Kidney epithelial cell (primary cell): Measurements from ENCODE around the gene CDH13. TPM values are rescaled to one million over a fixed set of nuclear protein-coding genes. Genes with fewer than 3 reads are reported as not detected.

Source experiments
- DNase-seq: peaks from one replicate; pipeline ENCODE4 v3.0.0-alpha.2; 2010; ENCODE audit warnings: low read depth
- H3K27me3 ChIP-seq: 2 replicates; pipeline ENCODE4 v1.6.0; 2011; ENCODE audit warnings: low read length; ENCODE audit not compliant: control insufficient read depth, insufficient read depth
- H3K36me3 ChIP-seq: 2 replicates; pipeline ENCODE4 v1.5.1; 2011; ENCODE audit warnings: low read length; ENCODE audit not compliant: control insufficient read depth, insufficient read depth
- H3K4me3 ChIP-seq: 2 replicates; pipeline ENCODE4 v1.5.1; 2011; ENCODE audit warnings: low read depth, mild to moderate bottlenecking, control low read depth, low read length
- total RNA-seq: library from RNA; depleted of rRNA; stranded (reverse); fragments of >200 nt; gene quantifications from 2 replicates; pipeline ENCODE4 v1.2.3, GENCODE V29; 2015
- TF ChIP-seq, protein P1 (sequence below): IDR thresholded peaks from 2 replicates; pipeline ENCODE4 v1.5.1; 2011; ENCODE audit warnings: mild to moderate bottlenecking, moderate library complexity, low read length, control low read depth, inconsistent platforms; ENCODE audit not compliant: insufficient read depth, poor library complexity, severe bottlenecking

The CDH13 gene
- total RNA-seq, 1 donor from 2014 or later: 32.8 TPM

DNA sequence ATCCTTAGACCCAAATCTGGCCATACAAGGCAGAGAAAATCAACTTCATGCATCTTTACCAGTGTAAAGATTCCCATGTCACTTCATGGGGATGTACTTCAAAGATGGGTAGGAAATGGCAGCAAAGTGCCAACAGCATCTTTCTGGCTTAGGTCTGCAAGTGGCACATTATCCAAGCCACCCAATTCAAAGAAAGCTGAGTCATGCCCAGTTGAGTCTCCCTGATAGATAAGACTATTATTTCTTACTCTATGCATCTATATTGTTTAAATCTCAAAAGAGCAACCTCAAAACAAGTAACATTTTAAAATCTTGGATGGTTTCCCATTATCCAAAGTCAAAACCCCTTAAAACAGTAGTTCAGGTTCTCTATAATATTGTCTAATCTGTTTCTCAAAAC, 1119.8 kb downstream of the CDH13 start:
- no peaks in the 10 kb centered on the region for H3K27me3 ChIP-seq
- TF ChIP-seq, protein P1, sequence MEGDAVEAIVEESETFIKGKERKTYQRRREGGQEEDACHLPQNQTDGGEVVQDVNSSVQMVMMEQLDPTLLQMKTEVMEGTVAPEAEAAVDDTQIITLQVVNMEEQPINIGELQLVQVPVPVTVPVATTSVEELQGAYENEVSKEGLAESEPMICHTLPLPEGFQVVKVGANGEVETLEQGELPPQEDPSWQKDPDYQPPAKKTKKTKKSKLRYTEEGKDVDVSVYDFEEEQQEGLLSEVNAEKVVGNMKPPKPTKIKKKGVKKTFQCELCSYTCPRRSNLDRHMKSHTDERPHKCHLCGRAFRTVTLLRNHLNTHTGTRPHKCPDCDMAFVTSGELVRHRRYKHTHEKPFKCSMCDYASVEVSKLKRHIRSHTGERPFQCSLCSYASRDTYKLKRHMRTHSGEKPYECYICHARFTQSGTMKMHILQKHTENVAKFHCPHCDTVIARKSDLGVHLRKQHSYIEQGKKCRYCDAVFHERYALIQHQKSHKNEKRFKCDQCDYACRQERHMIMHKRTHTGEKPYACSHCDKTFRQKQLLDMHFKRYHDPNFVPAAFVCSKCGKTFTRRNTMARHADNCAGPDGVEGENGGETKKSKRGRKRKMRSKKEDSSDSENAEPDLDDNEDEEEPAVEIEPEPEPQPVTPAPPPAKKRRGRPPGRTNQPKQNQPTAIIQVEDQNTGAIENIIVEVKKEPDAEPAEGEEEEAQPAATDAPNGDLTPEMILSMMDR: no peak
- H3K36me3 ChIP-seq: no peaks in the 10 kb centered on the region
- DNase-seq: no peak
- H3K4me3 ChIP-seq: no peak overlapping the region

GRCh38 chr16:83747936-83748335, 1121.2 kb downstream of the CDH13 start:
- Histone ChIP-seq H3K27me3 (no peaks in the 10 kb centered on the region), H3K4me3 (no peak overlapping the region), H3K36me3 (no peaks in the 10 kb centered on the region)
- DNase-seq: no peak
- TF ChIP-seq, protein P1: no peak

- no peaks in the 10 kb centered on the region for H3K27me3 ChIP-seq
- H3K36me3 ChIP-seq: no peaks in the 10 kb centered on the region
- TF ChIP-seq, protein P1: no peak
- no peak overlapping the region for H3K4me3 ChIP-seq
- no peak for DNase-seq
Measured at GRCh38 chr16:83755391-83755790, 1128.6 kb downstream of the CDH13 start.

DNA sequence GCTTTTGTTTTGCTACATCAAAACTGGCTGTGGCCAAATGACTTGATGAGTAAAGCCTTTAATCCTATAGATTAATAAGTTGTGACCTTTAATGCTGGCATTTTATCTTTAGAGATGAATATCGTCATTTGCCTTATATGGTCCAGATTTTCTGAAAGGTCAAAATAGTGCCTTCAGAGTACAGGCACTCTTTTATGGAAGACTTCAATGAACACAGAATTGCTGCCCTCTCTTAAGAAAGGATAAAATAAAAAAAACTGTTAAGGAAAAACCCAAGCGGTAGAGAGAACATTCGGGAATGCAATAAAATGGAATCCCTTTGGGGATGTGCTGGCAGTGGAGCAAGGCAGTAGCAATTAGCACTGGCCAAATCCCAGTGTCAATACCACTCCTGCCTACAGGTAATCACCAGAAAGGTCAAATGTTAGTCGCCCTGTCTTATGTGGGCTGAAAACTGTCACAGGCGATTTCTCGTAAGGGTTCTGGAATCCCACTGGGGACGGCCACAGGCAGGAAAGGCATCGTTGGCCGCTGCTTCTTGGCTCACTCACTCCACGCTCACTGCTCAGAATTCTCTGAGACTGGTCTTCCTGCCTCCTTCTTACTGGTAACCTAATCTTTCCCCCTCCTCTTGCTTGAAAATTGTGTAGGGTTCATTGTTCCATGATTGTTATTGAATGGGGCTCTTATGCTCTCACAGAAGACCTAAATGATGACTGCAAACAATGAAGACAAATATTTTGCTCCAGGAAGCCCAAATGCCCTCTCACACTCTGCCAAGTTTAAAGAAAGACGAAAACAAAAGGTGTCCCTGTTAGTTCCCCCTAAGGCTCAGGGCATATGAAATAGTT, 1135.6 kb downstream of the CDH13 start:
- Histone ChIP-seq H3K36me3 (no peaks in the 10 kb centered on the region), H3K4me3 (no peak overlapping the region), H3K27me3 (no peaks in the 10 kb centered on the region)
- no peak for DNase-seq
- TF ChIP-seq, protein P1: no peak

GRCh38 chr16:83762992-83763358, 1136.2 kb downstream of the CDH13 start:
- no peak overlapping the region for H3K4me3 ChIP-seq
- DNase-seq: no peak
- TF ChIP-seq, protein P1: no peak
- H3K36me3 ChIP-seq: no peaks in the 10 kb centered on the region
- no peaks in the 10 kb centered on the region for H3K27me3 ChIP-seq

GRCh38 chr16:83768986-83769385, 1142.2 kb downstream of the CDH13 start:
- no peaks in the 10 kb centered on the region for H3K27me3 ChIP-seq
- DNase-seq: no peak
- no peak overlapping the region for H3K4me3 ChIP-seq
- H3K36me3 ChIP-seq: no peaks in the 10 kb centered on the region
- TF ChIP-seq, protein P1: no peak
